HG03045 (cell line): ENCODE results near the gene ZNF414.

Experiments
- ATAC-seq: cut with Tn5 transposase; IDR thresholded peaks from one replicate; pipeline ENCODE4 v1.9.1; 2021; ENCODE audit warnings: mild to moderate bottlenecking, moderate library complexity; ENCODE audit not compliant: unreplicated experiment

ZNF414 gene

GRCh38 chr19:8468761-8469373 is 45.1 kb downstream of the ZNF414 start:
- no peak for ATAC-seq

GRCh38 chr19:8468124-8468523 is 45.8 kb downstream of the ZNF414 start:
- no peak for ATAC-seq

GRCh38 chr19:8466018-8466417 is 47.9 kb downstream of the ZNF414 start:
- ATAC-seq: no peak

GRCh38 chr19:8463365-8463764 is 50.6 kb downstream of the ZNF414 start:
- no peak for ATAC-seq

GRCh38 chr19:8462571-8462970 is 51.4 kb downstream of the ZNF414 start:
- no peak for ATAC-seq

GRCh38 chr19:8461891-8462290 is 52.1 kb downstream of the ZNF414 start:
- no peak for ATAC-seq

- ATAC-seq: no peak
These were observed 52.6 kb downstream of the ZNF414 start for GRCh38 chr19:8461376-8461775.

- ATAC-seq: no peak
These were observed 53.3 kb downstream of the ZNF414 start for GRCh38 chr19:8460516-8461298.
